Adrenal gland (tissue), 12 donors: Measurements from ENCODE around the gene FAM210A. TPM values are rescaled to one million over a fixed set of nuclear protein-coding genes. Genes with fewer than 3 reads are reported as not detected.

Experiments
- DNase-seq, 7 donors: peaks; one replicate each; pipeline ENCODE4 v3.0.0-alpha.2; 2019 to 2020
- H3K27ac ChIP-seq, 5 donors: fragments of 200-600 bp; sonication (generic) in 4 of 5; 1 replicate in 3 of 5; 2 replicates in 2 of 5; pipeline versions ENCODE4 v1.5.1 to v1.8.0; 2016 to 2020; ENCODE audit warnings: mild to moderate bottlenecking in 1 of 5
- H3K27me3 ChIP-seq: fragments of 200-600 bp; 2 replicates; pipeline ENCODE4 v1.8.0; 2021
- H3K36me3 ChIP-seq, 2 donors: fragments of 200-600 bp; replicated peaks in 1 of 2; 1 replicate in 1 of 2; 2 replicates in 1 of 2; pipeline versions ENCODE4 v1.5.1 to v1.8.0; 2018 to 2022
- H3K4me1 ChIP-seq, 2 donors: fragments of 200-600 bp; replicated peaks in 1 of 2; 1 replicate in 1 of 2; 2 replicates in 1 of 2; pipeline versions ENCODE4 v1.5.1 to v1.8.0; 2018 to 2021
- H3K4me3 ChIP-seq, 4 donors: fragments of 200-600 bp; sonication (generic) in 3 of 4; one replicate each; pipeline ENCODE4 v1.5.1; 2016 to 2018
- H3K9me3 ChIP-seq, 3 donors: fragments of 200-600 bp; sonication (generic) in 1 of 3; replicated peaks in 1 of 3; 1 replicate in 2 of 3; 2 replicates in 1 of 3; pipeline versions ENCODE4 v1.5.1 to v1.8.0; 2016 to 2021
- CTCF ChIP-seq, 6 experiments: fragments of 450-650 bp in 4 of 6; fragments of 200-600 bp in 2 of 6; sonication (generic) in 1 of 6; IDR thresholded peaks; 1 replicate in 5 of 6; 2 replicates in 1 of 6; pipeline versions ENCODE4 v1.5.1 to v1.8.0; 2016 to 2021; ENCODE audit warnings: antibody characterized with exemption in 6 of 6, mild to moderate bottlenecking in 2 of 6, moderate library complexity in 1 of 6
- POLR2A ChIP-seq, 2 donors: fragments of 450-650 bp; IDR thresholded peaks; one replicate each; pipeline ENCODE4 v1.6.1; 2017; ENCODE audit warnings: antibody characterized with exemption in 2 of 2, mild to moderate bottlenecking in 2 of 2, moderate library complexity in 1 of 2
- WGBS, 4 donors: extraction: QIAGEN DNeasy Blood & Tissue Kit in 2 of 4; methylation state at CpG; one replicate each; pipeline versions ENCODE4 v1.1.5 to v1.1.7; 2013 to 2017; 5-methylcytosine and 5-hydroxymethylcytosine counted together
- intact Hi-C, 2 donors: fragments of 100-400 bp; cut with DNase I; formaldehyde crosslinking; loops; one replicate each; pipeline versions ENCODE4 v1.14.1 to v1.15.0; 2022 to 2023
- polyA plus RNA-seq, 3 donors: library from polyadenylated mRNA; stranded (reverse); fragments of 200-250 nt in 2 of 3; fragments of 350-450 nt in 1 of 3; fragmentation: Illumina TruSeq in 1 of 3; extraction: RNeasy Lipid Tissue Mini Kit (QIAGEN cat#74804) in 1 of 3; gene quantifications; one replicate each; pipeline ENCODE4 v1.2.3, GENCODE V29; 2013 to 2014
- small RNA-seq, 2 donors: library from RNA; depleted of rRNA; stranded (forward); fragments of <200 nt; gene quantifications; one replicate each; pipeline ENCODE3, GENCODE V24; 2016
- total RNA-seq, 9 donors: library from RNA; depleted of rRNA in 4 of 9; stranded (reverse); fragments of >200 nt in 4 of 9; fragments of 120-200 nt in 1 of 9; fragmentation: NEBNext Ultra II Directional in 1 of 9; extraction: Animal tissue kit (Norgen Biotek cat#: 25700) in 1 of 9; gene quantifications; one replicate each; pipeline versions ENCODE4 v1.1.0 to v1.2.4, GENCODE V29; 2013 to 2023
- donor health status: healthy with polysubstance abuse.
- donor health status: Bipolar disorder and iron deficiency.
- donor health status: DM: yes; HTN: yes; CAD: no.
- donor health status: DM: no; HTN: no; CAD: no.
- donor health status: DM: no; HTN: no; CAD: no.
- donor health status: DM: yes; HTN: yes; CAD: no.

FAM210A gene
- total and polyA plus RNA-seq, 12 donors, result 3.4 to 29.5 (median 10.8) TPM

GRCh38 chr18:13614641-13615288, 111.6 kb downstream of the FAM210A start:
- DNase-seq, result peak in 3 of 7 donors; percentile 28 to 40 (median 29)
- intact Hi-C loops, result no loop called here
- no peak overlapping the region for H3K4me3 ChIP-seq

GRCh38 chr18:13613591-13614501, 112.5 kb downstream of the FAM210A start:
- H3K4me1 ChIP-seq, result peaks cover 4 to 32% of the 10 kb centered on the region in 2 donors
- TF ChIP-seq CTCF (IDR thresholded peaks at IDR 0.05), result no peak
- no peak for TF ChIP-seq POLR2A (IDR thresholded peaks at IDR 0.05)
- 87 to 90% (median 90%) methylated on average over 21 of the region's 21 CpGs for WGBS, 4 donors
- H3K36me3 ChIP-seq, result no peaks in the 10 kb centered on the region
- H3K9me3 ChIP-seq, result no peaks in the 10 kb centered on the region
- DNase-seq, result peak in 2 of 7 donors; percentile 14 to 49
- H3K4me3 ChIP-seq, result no peak overlapping the region
- H3K27ac ChIP-seq, result peak overlapping the region in 2 of 5 donors; percentile 2 to 18
- intact Hi-C loops, result no loop called here
- H3K27me3 ChIP-seq, result no peaks in the 10 kb centered on the region

More at GRCh38 chr18:13614641-13615288, 111.6 kb downstream of the FAM210A start:
- H3K36me3 ChIP-seq, result no peaks in the 10 kb centered on the region
- no peak for TF ChIP-seq CTCF (IDR thresholded peaks at IDR 0.05)
- TF ChIP-seq POLR2A (IDR thresholded peaks at IDR 0.05), result no peak
- WGBS, 4 donors, result 61 to 71% (median 63%) methylated on average over 13 to 16 of the region's 16 CpGs
- no peaks in the 10 kb centered on the region for H3K27me3 ChIP-seq
- H3K9me3 ChIP-seq, result no peaks in the 10 kb centered on the region
- peaks cover 0 to 28% of the 10 kb centered on the region in 2 donors for H3K4me1 ChIP-seq
- H3K27ac ChIP-seq, result peak overlapping the region in 2 of 5 donors; percentile 18 to 24

Small RNA genes lying within 50 kb of the gene (small RNA-seq; reads per million reads assigned to genes)
- 0 reads per million in 2 donors for gene AP001525.1
- gene RN7SL362P, result 0 reads per million in 2 donors

Other genes starting within 250 kb of the FAM210A start
- 10 to 100 TPM in 8 of 9 donors, 1 to 10 TPM in 1; 8.5 to 29.8 (median 21.3) TPM for gene RNMT, start 115 bp upstream of the FAM210A start, total RNA-seq
- 10 to 100 TPM; 10.5 to 19.4 (median 11.2) TPM for gene RNMT, start 115 bp upstream of the FAM210A start, polyA plus RNA-seq
- gene MC5R, start 97.6 kb upstream of the FAM210A start, total RNA-seq, result under 1 TPM in 4 of 9 donors, not detected in 5; 0.06 to 0.32 (median 0.20) TPM
- gene MC5R, start 97.6 kb upstream of the FAM210A start, polyA plus RNA-seq, result under 1 TPM in 1 of 3 donors, not detected in 2; 0.10 TPM
- gene MC2R, start 189.0 kb upstream of the FAM210A start, total RNA-seq, result 100 to 1,000 TPM in 4 of 9 donors, 10 to 100 TPM in 5; 10.4 to 486 (median 57.5) TPM
- gene MC2R, start 189.0 kb upstream of the FAM210A start, polyA plus RNA-seq, result 100 to 1,000 TPM in 1 of 3 donors, 10 to 100 TPM in 1, 1 to 10 TPM in 1; 5.6 to 725 (median 48.4) TPM